ENCODE results near the gene PTCD1. TPM values are rescaled to one million over a fixed set of nuclear protein-coding genes. Genes with fewer than 3 reads are reported as not detected.

The PTCD1 gene
- total and polyA plus RNA-seq, 9 of the 15 experiments (the other 6 are each of a cell fraction or from before 2014, with no cell fraction given) = 0.46 to 17.1 (median 6.2) TPM

DNA sequence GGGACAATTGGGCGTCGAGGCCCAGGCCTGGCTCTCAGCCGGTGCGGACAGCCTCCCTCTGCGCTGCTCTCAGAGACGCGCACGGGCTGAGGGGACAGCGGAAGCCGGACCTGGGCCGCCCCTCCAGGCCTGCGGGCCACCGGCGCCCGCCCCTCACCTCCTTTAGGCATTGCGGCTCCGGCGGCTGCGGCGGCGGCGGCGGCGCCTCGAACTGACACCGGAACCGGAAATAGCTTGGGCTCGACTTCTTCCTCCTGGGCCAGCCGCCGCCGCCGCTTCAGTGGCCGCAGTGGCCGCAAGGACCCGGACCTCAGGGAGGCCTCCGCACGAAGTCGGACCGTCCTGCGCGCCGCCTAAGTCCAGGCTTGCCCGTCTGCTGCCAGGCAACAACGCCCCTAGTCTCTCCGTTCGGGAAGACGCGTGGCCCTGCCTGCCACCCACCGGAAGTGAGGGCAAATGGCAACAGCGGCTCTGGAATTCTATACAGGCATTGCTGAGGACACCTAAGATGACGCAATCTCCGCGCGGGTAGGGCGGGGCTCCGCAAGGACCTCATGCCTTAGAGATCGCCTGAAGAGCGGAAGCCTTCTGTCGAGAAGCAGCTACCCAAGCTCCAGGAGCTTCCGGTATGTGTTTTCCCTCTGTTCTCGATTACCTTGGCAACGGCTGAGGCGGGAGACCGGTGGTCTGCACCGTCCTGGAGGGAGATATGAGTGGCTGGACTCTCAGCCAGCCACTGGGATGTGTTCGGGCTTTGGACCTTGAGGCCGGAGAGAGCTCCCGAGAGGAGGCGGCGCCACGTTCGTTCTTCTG is 30.0 kb downstream of the PTCD1 start, which contains the start of the genes BUD31 and PDAP1 (continued):
- TF ChIP-seq, protein P1, sequence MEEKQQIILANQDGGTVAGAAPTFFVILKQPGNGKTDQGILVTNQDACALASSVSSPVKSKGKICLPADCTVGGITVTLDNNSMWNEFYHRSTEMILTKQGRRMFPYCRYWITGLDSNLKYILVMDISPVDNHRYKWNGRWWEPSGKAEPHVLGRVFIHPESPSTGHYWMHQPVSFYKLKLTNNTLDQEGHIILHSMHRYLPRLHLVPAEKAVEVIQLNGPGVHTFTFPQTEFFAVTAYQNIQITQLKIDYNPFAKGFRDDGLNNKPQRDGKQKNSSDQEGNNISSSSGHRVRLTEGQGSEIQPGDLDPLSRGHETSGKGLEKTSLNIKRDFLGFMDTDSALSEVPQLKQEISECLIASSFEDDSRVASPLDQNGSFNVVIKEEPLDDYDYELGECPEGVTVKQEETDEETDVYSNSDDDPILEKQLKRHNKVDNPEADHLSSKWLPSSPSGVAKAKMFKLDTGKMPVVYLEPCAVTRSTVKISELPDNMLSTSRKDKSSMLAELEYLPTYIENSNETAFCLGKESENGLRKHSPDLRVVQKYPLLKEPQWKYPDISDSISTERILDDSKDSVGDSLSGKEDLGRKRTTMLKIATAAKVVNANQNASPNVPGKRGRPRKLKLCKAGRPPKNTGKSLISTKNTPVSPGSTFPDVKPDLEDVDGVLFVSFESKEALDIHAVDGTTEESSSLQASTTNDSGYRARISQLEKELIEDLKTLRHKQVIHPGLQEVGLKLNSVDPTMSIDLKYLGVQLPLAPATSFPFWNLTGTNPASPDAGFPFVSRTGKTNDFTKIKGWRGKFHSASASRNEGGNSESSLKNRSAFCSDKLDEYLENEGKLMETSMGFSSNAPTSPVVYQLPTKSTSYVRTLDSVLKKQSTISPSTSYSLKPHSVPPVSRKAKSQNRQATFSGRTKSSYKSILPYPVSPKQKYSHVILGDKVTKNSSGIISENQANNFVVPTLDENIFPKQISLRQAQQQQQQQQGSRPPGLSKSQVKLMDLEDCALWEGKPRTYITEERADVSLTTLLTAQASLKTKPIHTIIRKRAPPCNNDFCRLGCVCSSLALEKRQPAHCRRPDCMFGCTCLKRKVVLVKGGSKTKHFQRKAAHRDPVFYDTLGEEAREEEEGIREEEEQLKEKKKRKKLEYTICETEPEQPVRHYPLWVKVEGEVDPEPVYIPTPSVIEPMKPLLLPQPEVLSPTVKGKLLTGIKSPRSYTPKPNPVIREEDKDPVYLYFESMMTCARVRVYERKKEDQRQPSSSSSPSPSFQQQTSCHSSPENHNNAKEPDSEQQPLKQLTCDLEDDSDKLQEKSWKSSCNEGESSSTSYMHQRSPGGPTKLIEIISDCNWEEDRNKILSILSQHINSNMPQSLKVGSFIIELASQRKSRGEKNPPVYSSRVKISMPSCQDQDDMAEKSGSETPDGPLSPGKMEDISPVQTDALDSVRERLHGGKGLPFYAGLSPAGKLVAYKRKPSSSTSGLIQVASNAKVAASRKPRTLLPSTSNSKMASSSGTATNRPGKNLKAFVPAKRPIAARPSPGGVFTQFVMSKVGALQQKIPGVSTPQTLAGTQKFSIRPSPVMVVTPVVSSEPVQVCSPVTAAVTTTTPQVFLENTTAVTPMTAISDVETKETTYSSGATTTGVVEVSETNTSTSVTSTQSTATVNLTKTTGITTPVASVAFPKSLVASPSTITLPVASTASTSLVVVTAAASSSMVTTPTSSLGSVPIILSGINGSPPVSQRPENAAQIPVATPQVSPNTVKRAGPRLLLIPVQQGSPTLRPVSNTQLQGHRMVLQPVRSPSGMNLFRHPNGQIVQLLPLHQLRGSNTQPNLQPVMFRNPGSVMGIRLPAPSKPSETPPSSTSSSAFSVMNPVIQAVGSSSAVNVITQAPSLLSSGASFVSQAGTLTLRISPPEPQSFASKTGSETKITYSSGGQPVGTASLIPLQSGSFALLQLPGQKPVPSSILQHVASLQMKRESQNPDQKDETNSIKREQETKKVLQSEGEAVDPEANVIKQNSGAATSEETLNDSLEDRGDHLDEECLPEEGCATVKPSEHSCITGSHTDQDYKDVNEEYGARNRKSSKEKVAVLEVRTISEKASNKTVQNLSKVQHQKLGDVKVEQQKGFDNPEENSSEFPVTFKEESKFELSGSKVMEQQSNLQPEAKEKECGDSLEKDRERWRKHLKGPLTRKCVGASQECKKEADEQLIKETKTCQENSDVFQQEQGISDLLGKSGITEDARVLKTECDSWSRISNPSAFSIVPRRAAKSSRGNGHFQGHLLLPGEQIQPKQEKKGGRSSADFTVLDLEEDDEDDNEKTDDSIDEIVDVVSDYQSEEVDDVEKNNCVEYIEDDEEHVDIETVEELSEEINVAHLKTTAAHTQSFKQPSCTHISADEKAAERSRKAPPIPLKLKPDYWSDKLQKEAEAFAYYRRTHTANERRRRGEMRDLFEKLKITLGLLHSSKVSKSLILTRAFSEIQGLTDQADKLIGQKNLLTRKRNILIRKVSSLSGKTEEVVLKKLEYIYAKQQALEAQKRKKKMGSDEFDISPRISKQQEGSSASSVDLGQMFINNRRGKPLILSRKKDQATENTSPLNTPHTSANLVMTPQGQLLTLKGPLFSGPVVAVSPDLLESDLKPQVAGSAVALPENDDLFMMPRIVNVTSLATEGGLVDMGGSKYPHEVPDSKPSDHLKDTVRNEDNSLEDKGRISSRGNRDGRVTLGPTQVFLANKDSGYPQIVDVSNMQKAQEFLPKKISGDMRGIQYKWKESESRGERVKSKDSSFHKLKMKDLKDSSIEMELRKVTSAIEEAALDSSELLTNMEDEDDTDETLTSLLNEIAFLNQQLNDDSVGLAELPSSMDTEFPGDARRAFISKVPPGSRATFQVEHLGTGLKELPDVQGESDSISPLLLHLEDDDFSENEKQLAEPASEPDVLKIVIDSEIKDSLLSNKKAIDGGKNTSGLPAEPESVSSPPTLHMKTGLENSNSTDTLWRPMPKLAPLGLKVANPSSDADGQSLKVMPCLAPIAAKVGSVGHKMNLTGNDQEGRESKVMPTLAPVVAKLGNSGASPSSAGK (IDR thresholded peaks at IDR 0.05) = no peak
- TF ChIP-seq ILK (tag; IDR thresholded peaks at IDR 0.05; ENCODE audit: borderline replicate concordance, low read depth) (no peak), PHB2 (IDR thresholded peaks at IDR 0.05; ENCODE audit: low read depth) (no peak), ZNF778 (CRISPR knock-in tag; IDR thresholded peaks at IDR 0.05) (no peak), CBX5 (IDR thresholded peaks at IDR 0.05; ENCODE audit: borderline replicate concordance, low read depth) (no peak), NFXL1 (CRISPR knock-in tag; IDR thresholded peaks at IDR 0.05) (no peak), LARP7 (IDR thresholded peaks at IDR 0.05) (no peak), MEF2A (IDR thresholded peaks at IDR 0.05; ENCODE audit: control insufficient read depth, low read depth, low read length) (no peak), FOXA1 (IDR thresholded peaks at IDR 0.05; ENCODE audit: borderline replicate concordance) (no peak), ESRRA (IDR thresholded peaks at IDR 0.05; ENCODE audit: borderline replicate concordance, low read depth) (peak; percentile 89), GABPB2 (CRISPR knock-in tag; conservative IDR thresholded peaks at IDR 0.05) (no peak)
- TF ChIP-seq, protein P2, sequence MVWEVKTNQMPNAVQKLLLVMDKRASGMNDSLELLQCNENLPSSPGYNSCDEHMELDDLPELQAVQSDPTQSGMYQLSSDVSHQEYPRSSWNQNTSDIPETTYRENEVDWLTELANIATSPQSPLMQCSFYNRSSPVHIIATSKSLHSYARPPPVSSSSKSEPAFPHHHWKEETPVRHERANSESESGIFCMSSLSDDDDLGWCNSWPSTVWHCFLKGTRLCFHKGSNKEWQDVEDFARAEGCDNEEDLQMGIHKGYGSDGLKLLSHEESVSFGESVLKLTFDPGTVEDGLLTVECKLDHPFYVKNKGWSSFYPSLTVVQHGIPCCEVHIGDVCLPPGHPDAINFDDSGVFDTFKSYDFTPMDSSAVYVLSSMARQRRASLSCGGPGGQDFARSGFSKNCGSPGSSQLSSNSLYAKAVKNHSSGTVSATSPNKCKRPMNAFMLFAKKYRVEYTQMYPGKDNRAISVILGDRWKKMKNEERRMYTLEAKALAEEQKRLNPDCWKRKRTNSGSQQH (CRISPR knock-in tag; IDR thresholded peaks at IDR 0.05) = no peak
- TF ChIP-seq, protein P3, sequence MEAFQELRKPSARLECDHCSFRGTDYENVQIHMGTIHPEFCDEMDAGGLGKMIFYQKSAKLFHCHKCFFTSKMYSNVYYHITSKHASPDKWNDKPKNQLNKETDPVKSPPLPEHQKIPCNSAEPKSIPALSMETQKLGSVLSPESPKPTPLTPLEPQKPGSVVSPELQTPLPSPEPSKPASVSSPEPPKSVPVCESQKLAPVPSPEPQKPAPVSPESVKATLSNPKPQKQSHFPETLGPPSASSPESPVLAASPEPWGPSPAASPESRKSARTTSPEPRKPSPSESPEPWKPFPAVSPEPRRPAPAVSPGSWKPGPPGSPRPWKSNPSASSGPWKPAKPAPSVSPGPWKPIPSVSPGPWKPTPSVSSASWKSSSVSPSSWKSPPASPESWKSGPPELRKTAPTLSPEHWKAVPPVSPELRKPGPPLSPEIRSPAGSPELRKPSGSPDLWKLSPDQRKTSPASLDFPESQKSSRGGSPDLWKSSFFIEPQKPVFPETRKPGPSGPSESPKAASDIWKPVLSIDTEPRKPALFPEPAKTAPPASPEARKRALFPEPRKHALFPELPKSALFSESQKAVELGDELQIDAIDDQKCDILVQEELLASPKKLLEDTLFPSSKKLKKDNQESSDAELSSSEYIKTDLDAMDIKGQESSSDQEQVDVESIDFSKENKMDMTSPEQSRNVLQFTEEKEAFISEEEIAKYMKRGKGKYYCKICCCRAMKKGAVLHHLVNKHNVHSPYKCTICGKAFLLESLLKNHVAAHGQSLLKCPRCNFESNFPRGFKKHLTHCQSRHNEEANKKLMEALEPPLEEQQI (IDR thresholded peaks at IDR 0.05) = no peak
